ENCODE data around the gene NCKAP1.

NCKAP1 gene

GRCh38 chr2:182916417-182916816 lies 121.8 kb downstream of the NCKAP1 start:
- CTCF ChIA-PET: interaction anchor here (0.6 kb wide), 1 partner anchor 63 kb away, joined by 3 read pairs; no protein-coding TSS in a partner anchor
- DNase-seq (ENCODE audit: low spot score): no peak
- H3K27ac ChIP-seq: no peak overlapping the region
- POLR2A ChIA-PET (ENCODE audit: low non-redundant PET): no interaction called here
- TF ChIP-seq CTCF (conservative IDR thresholded peaks at IDR 0.05; ENCODE audit: low read depth): no peak

- ChIA-PET POLR2A (ENCODE audit: low non-redundant PET) (no interaction called here), CTCF (no interaction called here)
- H3K27ac ChIP-seq: no peak overlapping the region
- no peak for TF ChIP-seq CTCF (conservative IDR thresholded peaks at IDR 0.05; ENCODE audit: low read depth)
- DNase-seq (ENCODE audit: low spot score): peak; percentile 49
These were observed 122.6 kb downstream of the NCKAP1 start for GRCh38 chr2:182915369-182916326.

GRCh38 chr2:182914852-182915251 lies 123.4 kb downstream of the NCKAP1 start:
- ChIA-PET CTCF (no interaction called here), POLR2A (ENCODE audit: low non-redundant PET) (no interaction called here)

GRCh38 chr2:182913064-182913463 lies 125.2 kb downstream of the NCKAP1 start:
- DNase-seq (ENCODE audit: low spot score): no peak
- CTCF ChIA-PET: interaction anchor here (0.8 kb wide), 1 partner anchor 20 kb away, joined by 4 read pairs; no protein-coding TSS in a partner anchor
- H3K27ac ChIP-seq: no peak overlapping the region
- POLR2A ChIA-PET (ENCODE audit: low non-redundant PET): no interaction called here
- no peak for TF ChIP-seq CTCF (conservative IDR thresholded peaks at IDR 0.05; ENCODE audit: low read depth)

More at GRCh38 chr2:182914852-182915251, 123.4 kb downstream of the NCKAP1 start:
- DNase-seq (ENCODE audit: low spot score): no peak
- TF ChIP-seq CTCF (conservative IDR thresholded peaks at IDR 0.05; ENCODE audit: low read depth): no peak
- no peak overlapping the region for H3K27ac ChIP-seq

- DNase-seq (ENCODE audit: low spot score): no peak
- no peak overlapping the region for H3K27ac ChIP-seq
- POLR2A ChIA-PET (ENCODE audit: low non-redundant PET): no interaction called here
- CTCF ChIA-PET: interaction anchor here (0.8 kb wide), 1 partner anchor 19 kb away, joined by 4 read pairs; no protein-coding TSS in a partner anchor
- no peak for TF ChIP-seq CTCF (conservative IDR thresholded peaks at IDR 0.05; ENCODE audit: low read depth)
These were observed 125.7 kb downstream of the NCKAP1 start for GRCh38 chr2:182912518-182912915.

GRCh38 chr2:182911813-182912517 lies 126.3 kb downstream of the NCKAP1 start:
- no peak for TF ChIP-seq CTCF (conservative IDR thresholded peaks at IDR 0.05; ENCODE audit: low read depth)
- no peak overlapping the region for H3K27ac ChIP-seq
- CTCF ChIA-PET: interaction anchor here (0.8 kb wide), 1 partner anchor 19 kb away, joined by 4 read pairs; no protein-coding TSS in a partner anchor
- POLR2A ChIA-PET (ENCODE audit: low non-redundant PET): no interaction called here
- DNase-seq (ENCODE audit: low spot score): no peak

Measured in RWPE1 (cell line).